Liver (tissue), 9 donors: Measurements from ENCODE around the gene NABP2. TPM values are rescaled to one million over a fixed set of nuclear protein-coding genes. Genes with fewer than 3 reads are reported as not detected.
A peak's percentile ranks its signal among the peaks of the same experiment; 100 is the strongest.

Source experiments
- DNase-seq: peaks from one replicate; pipeline ENCODE4 v3.0.0-alpha.2; 2017; ENCODE audit warnings: low spot score
- H3K27ac ChIP-seq, 2 donors: one replicate each; pipeline ENCODE4 v1.7.0; 2013; ENCODE audit warnings: inconsistent platforms in 2 of 2, low read length in 2 of 2, control low read depth in 1 of 2, low read depth in 1 of 2, mild to moderate bottlenecking in 1 of 2
- H3K27me3 ChIP-seq, 4 donors: one replicate each; pipeline versions ENCODE4 v1.6.1 to v1.7.0; 2013; ENCODE audit warnings: low read length in 3 of 4, inconsistent platforms in 1 of 4, mild to moderate bottlenecking in 1 of 4, moderate library complexity in 1 of 4; ENCODE audit not compliant: control insufficient read depth in 4 of 4, insufficient read depth in 4 of 4
- H3K36me3 ChIP-seq, 4 donors: one replicate each; pipeline versions ENCODE4 v1.6.1 to v1.7.0; 2013; ENCODE audit warnings: low read length in 3 of 4, mild to moderate bottlenecking in 3 of 4, low read depth in 1 of 4, moderate library complexity in 1 of 4; ENCODE audit not compliant: control insufficient read depth in 4 of 4, insufficient read depth in 3 of 4
- H3K4me1 ChIP-seq, 4 donors: one replicate each; pipeline versions ENCODE4 v1.6.1 to v1.7.0; 2013; ENCODE audit warnings: low read length in 3 of 4, mild to moderate bottlenecking in 3 of 4, moderate library complexity in 1 of 4; ENCODE audit not compliant: control insufficient read depth in 4 of 4, insufficient read depth in 4 of 4
- H3K4me3 ChIP-seq, 3 donors: one replicate each; pipeline versions ENCODE4 v1.6.1 to v1.7.0; 2013; ENCODE audit warnings: low read length in 3 of 3, control low read depth in 1 of 3, low read depth in 1 of 3, mild to moderate bottlenecking in 1 of 3
- H3K9ac ChIP-seq, 2 donors: one replicate each; pipeline ENCODE4 v1.7.0; 2013; ENCODE audit warnings: low read length in 2 of 2, mild to moderate bottlenecking in 2 of 2, moderate library complexity in 2 of 2, control low read depth in 1 of 2, low read depth in 1 of 2
- H3K9me3 ChIP-seq, 4 donors: one replicate each; pipeline versions ENCODE4 v1.6.1 to v1.7.0; 2013; ENCODE audit warnings: low read length in 3 of 4; ENCODE audit not compliant: control insufficient read depth in 4 of 4
- ATF3 ChIP-seq: IDR thresholded peaks from 2 replicates; pipeline ENCODE4 v1.6.1; 2016; ENCODE audit warnings: antibody characterized with exemption
- CTCF ChIP-seq: fragments of 150-350 bp; IDR thresholded peaks from 2 replicates; pipeline ENCODE4 v1.5.1; 2017; ENCODE audit warnings: improper control_type of control experiment, low read depth, low read length; ENCODE audit not compliant: missing input control
- EGR1 ChIP-seq, 2 donors: IDR thresholded peaks; 2 replicates each; pipeline ENCODE4 v1.6.1; 2016 to 2018; ENCODE audit warnings: antibody characterized with exemption in 2 of 2, low read depth in 2 of 2
- FOXA1 ChIP-seq: IDR thresholded peaks from 2 replicates; pipeline ENCODE4 v1.6.1; 2016; ENCODE audit warnings: antibody characterized with exemption
- GABPA ChIP-seq, 2 donors: IDR thresholded peaks in 1 of 2; conservative IDR thresholded peaks in 1 of 2; 2 replicates each; pipeline ENCODE4 v1.6.1; 2016; ENCODE audit warnings: antibody characterized with exemption in 2 of 2, mild to moderate bottlenecking in 1 of 2, moderate library complexity in 1 of 2
- JUND ChIP-seq, 2 donors: IDR thresholded peaks; 2 replicates each; pipeline ENCODE4 v1.6.1; 2016; ENCODE audit warnings: antibody characterized with exemption in 2 of 2
- MAX ChIP-seq: IDR thresholded peaks from 2 replicates; pipeline ENCODE4 v1.6.1; 2016; ENCODE audit warnings: antibody characterized with exemption
- NR2F2 ChIP-seq: IDR thresholded peaks from 2 replicates; pipeline ENCODE4 v1.6.1; 2016; ENCODE audit warnings: antibody characterized with exemption
- RAD21 ChIP-seq, 2 donors: IDR thresholded peaks; 2 replicates each; pipeline ENCODE4 v1.6.1; 2016; ENCODE audit warnings: antibody characterized with exemption in 2 of 2, mild to moderate bottlenecking in 2 of 2
- RXRA ChIP-seq, 2 donors: IDR thresholded peaks; 2 replicates each; pipeline ENCODE4 v1.6.1; 2017 to 2018; ENCODE audit warnings: antibody characterized with exemption in 2 of 2, mild to moderate bottlenecking in 1 of 2
- TAF1 ChIP-seq: conservative IDR thresholded peaks from 2 replicates; pipeline ENCODE4 v1.6.1; 2016; ENCODE audit warnings: antibody characterized with exemption, mild to moderate bottlenecking
- YY1 ChIP-seq: IDR thresholded peaks from 2 replicates; pipeline ENCODE4 v1.6.1; 2016; ENCODE audit warnings: antibody characterized with exemption, mild to moderate bottlenecking
- WGBS: extraction: QIAGEN DNeasy Blood & Tissue Kit; methylation state at CpG from one replicate; pipeline ENCODE4 v1.1.7; 2013; 5-methylcytosine and 5-hydroxymethylcytosine counted together
- polyA plus RNA-seq, 2 donors: library from polyadenylated mRNA; stranded (reverse) in 1 of 2; unstranded in 1 of 2; fragments of 200-250 nt in 1 of 2; fragments of >200 nt in 1 of 2; fragmentation: Nextera tagmentation in 1 of 2; extraction: Ambion mirVana in 1 of 2; gene quantifications; one replicate each; pipeline versions ENCODE4 v1.2.1 to v1.2.3, GENCODE V29; 2013 to 2015
- total RNA-seq, 2 donors: library from RNA; depleted of rRNA; stranded (reverse); fragments of >200 nt; gene quantifications; one replicate each; pipeline ENCODE4 v1.2.3, GENCODE V29; 2014
- donor health status: healthy.
- donor health status: healthy.
- donor health status: healthy.
- donor health status: healthy.
- donor health status: healthy.

NABP2 gene
- total and polyA plus RNA-seq, 4 donors: 10.8 to 14.5 (median 12.6) TPM

- Histone ChIP-seq H3K9ac (peak within 1 kb of the TSS; percentile 41 to 66), H3K27ac (peak within 1 kb of the TSS; percentile 78 to 90), H3K9me3 (no peaks in the 10 kb centered on the region), H3K27me3 (no peaks in the 10 kb centered on the region), H3K36me3 (peaks cover 5 to 13% (median 12%) of the 10 kb centered on the region in 4 donors), H3K4me3 (peak within 1 kb of the TSS; percentile 74 to 95 (median 76)), H3K4me1 (peaks cover 0 to 24% (median 18%) of the 10 kb centered on the region in 4 donors)
- TF ChIP-seq FOXA1 (no peak), EGR1 (IDR thresholded peaks at IDR 0.05; ENCODE audit: low read depth in 2 of 2) (no peak), CTCF (peak; percentile 87), YY1 (peak; percentile 50), RAD21 (IDR thresholded peaks at IDR 0.05) (peak; percentile 45 to 55)
- DNase-seq: peak; percentile 90
- under 1% methylated on average over 93 of the region's 93 CpGs for WGBS
These were observed 34.8 kb upstream of the NABP2 start, which contains the start of gene SMARCC2 for GRCh38 chr12:56189099-56189917. TSS of gene SMARCC2 (minus strand) at chr12:56189483. CDS start at chr12:56189461, 22 bp downstream.

GRCh38 chr12:56189918-56190694 is 34.0 kb upstream of the NABP2 start:
- H3K9ac ChIP-seq: peak overlapping the region; percentile 41 to 66
- peak; percentile 97 for DNase-seq
- TF ChIP-seq YY1 (peak; percentile 17), NR2F2 (peak; percentile 6), RAD21 (IDR thresholded peaks at IDR 0.05) (no peak), EGR1 (IDR thresholded peaks at IDR 0.05; ENCODE audit: low read depth in 2 of 2) (no peak), RXRA (IDR thresholded peaks at IDR 0.05) (peak in 1 of 2 donors; percentile 32), MAX (peak; percentile 41), JUND (IDR thresholded peaks at IDR 0.05) (no peak), GABPA (IDR thresholded peaks at IDR 0.05 in 1 of 2, conservative IDR thresholded peaks at IDR 0.05 in 1 of 2) (peak; percentile 48 to 75), TAF1 (no peak), ATF3 (peak; percentile 99)
- 2% methylated on average over 42 of the region's 42 CpGs for WGBS
- peak overlapping the region; percentile 78 to 90 for H3K27ac ChIP-seq
- H3K27me3 ChIP-seq: no peaks in the 10 kb centered on the region
- H3K4me3 ChIP-seq: peak overlapping the region; percentile 61 to 95 (median 74)
- peaks cover 2 to 5% (median 5%) of the 10 kb centered on the region in 4 donors for H3K36me3 ChIP-seq
- H3K9me3 ChIP-seq: no peaks in the 10 kb centered on the region
- peaks cover 0 to 24% (median 18%) of the 10 kb centered on the region in 4 donors for H3K4me1 ChIP-seq

GRCh38 chr12:56190695-56191155 is 33.4 kb upstream of the NABP2 start:
- TF ChIP-seq NR2F2: peak; percentile 9
- TF ChIP-seq RAD21 (IDR thresholded peaks at IDR 0.05): no peak
- 24% methylated on average over 9 of the region's 9 CpGs for WGBS
- no peak for DNase-seq
- Histone ChIP-seq H3K9ac (peak overlapping the region; percentile 41 to 66), H3K27ac (peak overlapping the region; percentile 78 to 90), H3K9me3 (no peaks in the 10 kb centered on the region), H3K27me3 (no peaks in the 10 kb centered on the region), H3K4me3 (peak overlapping the region in 2 of 3 donors; percentile 61 to 95), H3K36me3 (peaks cover 2 to 4% (median 3%) of the 10 kb centered on the region in 4 donors), H3K4me1 (peaks cover 0 to 24% (median 18%) of the 10 kb centered on the region in 4 donors)
